ENCODE data around the gene PRRC2A.
A peak's percentile ranks its signal among the peaks of the same experiment; 100 is the strongest.

PRRC2A gene

GRCh38 chr6:31626952-31627351 lies 6.4 kb downstream of the PRRC2A start:
- DNase-seq = no peak

- DNase-seq = no peak
These were observed 7.3 kb downstream of the PRRC2A start for GRCh38 chr6:31627690-31628287.

- no peak for DNase-seq
These were observed 8.5 kb downstream of the PRRC2A start for GRCh38 chr6:31629014-31629413.

GRCh38 chr6:31630177-31630934 lies 9.8 kb downstream of the PRRC2A start:
- no peak for DNase-seq

GRCh38 chr6:31631209-31631608 lies 10.7 kb downstream of the PRRC2A start:
- DNase-seq = no peak

- no peak for DNase-seq
These were observed 11.3 kb downstream of the PRRC2A start for GRCh38 chr6:31631681-31632278.

- DNase-seq = no peak
These were observed 11.9 kb downstream of the PRRC2A start for GRCh38 chr6:31632279-31632946.

GRCh38 chr6:31633447-31633846 lies 12.9 kb downstream of the PRRC2A start:
- no peak for DNase-seq

- no peak for DNase-seq
These were observed 13.6 kb downstream of the PRRC2A start for GRCh38 chr6:31634131-31634530.

- DNase-seq = no peak
These were observed 14.6 kb downstream of the PRRC2A start for GRCh38 chr6:31634969-31635575.

- no peak for DNase-seq
These were observed 16.4 kb downstream of the PRRC2A start for GRCh38 chr6:31636698-31637596.

- DNase-seq = no peak
These were observed 18.5 kb downstream of the PRRC2A start for GRCh38 chr6:31639043-31639442.

- no peak for DNase-seq
These were observed 18.9 kb downstream of the PRRC2A start for GRCh38 chr6:31639449-31639861.

- DNase-seq = no peak
These were observed 20.1 kb downstream of the PRRC2A start for GRCh38 chr6:31640612-31641011.

GRCh38 chr6:31641370-31641769 lies 20.9 kb downstream of the PRRC2A start:
- DNase-seq = no peak

- DNase-seq = no peak
These were observed 22.5 kb downstream of the PRRC2A start for GRCh38 chr6:31642798-31643570.

- no peak for DNase-seq
These were observed 23.4 kb downstream of the PRRC2A start for GRCh38 chr6:31643818-31644454.

GRCh38 chr6:31645325-31645724 lies 24.8 kb downstream of the PRRC2A start:
- DNase-seq = no peak

GRCh38 chr6:31651602-31652191 lies 31.2 kb downstream of the PRRC2A start:
- peak; percentile 74 for DNase-seq

- DNase-seq = no peak
These were observed 32.6 kb downstream of the PRRC2A start for GRCh38 chr6:31652925-31653724.
